ENCODE measurements around the gene SLC2A1. TPM values are rescaled to one million over a fixed set of nuclear protein-coding genes. Genes with fewer than 3 reads are reported as not detected.
A peak's percentile ranks its signal among the peaks of the same experiment; 100 is the strongest.

SLC2A1 gene
- total RNA-seq, 2 donors from 2014 or later, result 4.2 to 13.2 TPM

- Histone ChIP-seq H3K4me1 (no peaks in the 10 kb centered on the region), H3K9me3 (no peaks in the 10 kb centered on the region), H3K36me3 (replicated peaks in 1 of 2; ENCODE audit: insufficient read depth in 1 of 2, low read depth in 2 of 2) (no peaks in the 10 kb centered on the region), H3K27me3 (no peaks in the 10 kb centered on the region), H3K27ac (no peak overlapping the region), H3K4me3 (no peak overlapping the region)
- TF ChIP-seq POLR2A (IDR thresholded peaks at IDR 0.05), result no peak
- TF ChIP-seq, protein P1, sequence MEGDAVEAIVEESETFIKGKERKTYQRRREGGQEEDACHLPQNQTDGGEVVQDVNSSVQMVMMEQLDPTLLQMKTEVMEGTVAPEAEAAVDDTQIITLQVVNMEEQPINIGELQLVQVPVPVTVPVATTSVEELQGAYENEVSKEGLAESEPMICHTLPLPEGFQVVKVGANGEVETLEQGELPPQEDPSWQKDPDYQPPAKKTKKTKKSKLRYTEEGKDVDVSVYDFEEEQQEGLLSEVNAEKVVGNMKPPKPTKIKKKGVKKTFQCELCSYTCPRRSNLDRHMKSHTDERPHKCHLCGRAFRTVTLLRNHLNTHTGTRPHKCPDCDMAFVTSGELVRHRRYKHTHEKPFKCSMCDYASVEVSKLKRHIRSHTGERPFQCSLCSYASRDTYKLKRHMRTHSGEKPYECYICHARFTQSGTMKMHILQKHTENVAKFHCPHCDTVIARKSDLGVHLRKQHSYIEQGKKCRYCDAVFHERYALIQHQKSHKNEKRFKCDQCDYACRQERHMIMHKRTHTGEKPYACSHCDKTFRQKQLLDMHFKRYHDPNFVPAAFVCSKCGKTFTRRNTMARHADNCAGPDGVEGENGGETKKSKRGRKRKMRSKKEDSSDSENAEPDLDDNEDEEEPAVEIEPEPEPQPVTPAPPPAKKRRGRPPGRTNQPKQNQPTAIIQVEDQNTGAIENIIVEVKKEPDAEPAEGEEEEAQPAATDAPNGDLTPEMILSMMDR (IDR thresholded peaks at IDR 0.05), result no peak
- 51 to 61% methylated on average over 5 of the region's 5 CpGs for WGBS, 2 donors
- intact Hi-C loops (cut with DNase I), result no loop called here
- DNase-seq (no peak), ATAC-seq (no peak)
These were observed 67.1 kb downstream of the SLC2A1 start for GRCh38 chr1:42891465-42892138.

GRCh38 chr1:42889264-42889663 is 69.4 kb downstream of the SLC2A1 start:
- WGBS, 2 donors, result 78 to 93% methylated on average over 4 of the region's 4 CpGs
- Histone ChIP-seq H3K4me3 (no peak overlapping the region), H3K36me3 (replicated peaks in 1 of 2; ENCODE audit: insufficient read depth in 1 of 2, low read depth in 2 of 2) (no peaks in the 10 kb centered on the region), H3K9me3 (no peaks in the 10 kb centered on the region), H3K4me1 (no peaks in the 10 kb centered on the region), H3K27me3 (no peaks in the 10 kb centered on the region), H3K27ac (no peak overlapping the region)
- ATAC-seq (no peak), DNase-seq (no peak)
- intact Hi-C loops (cut with DNase I), result no loop called here
- no peak for TF ChIP-seq POLR2A (IDR thresholded peaks at IDR 0.05)
- TF ChIP-seq, protein P1 (IDR thresholded peaks at IDR 0.05), result no peak

GRCh38 chr1:42888013-42888633 is 70.5 kb downstream of the SLC2A1 start:
- ATAC-seq (no peak), DNase-seq (no peak)
- no peaks in the 10 kb centered on the region for H3K9me3 ChIP-seq
- H3K27ac ChIP-seq, result no peak overlapping the region
- H3K27me3 ChIP-seq, result no peaks in the 10 kb centered on the region
- intact Hi-C loops (cut with DNase I), result no loop called here
- WGBS, 2 donors, result 88 to 89% methylated on average over 22 to 31 of the region's 31 CpGs
- H3K4me3 ChIP-seq, result no peak overlapping the region
- TF ChIP-seq POLR2A (IDR thresholded peaks at IDR 0.05), result no peak
- TF ChIP-seq, protein P1 (IDR thresholded peaks at IDR 0.05), result no peak
- H3K36me3 ChIP-seq (replicated peaks in 1 of 2; ENCODE audit: insufficient read depth in 1 of 2, low read depth in 2 of 2), result no peaks in the 10 kb centered on the region
- H3K4me1 ChIP-seq, result no peaks in the 10 kb centered on the region

- Histone ChIP-seq H3K36me3 (replicated peaks in 1 of 2; ENCODE audit: insufficient read depth in 1 of 2, low read depth in 2 of 2) (no peaks in the 10 kb centered on the region), H3K27ac (no peak overlapping the region), H3K4me1 (no peaks in the 10 kb centered on the region), H3K27me3 (no peaks in the 10 kb centered on the region), H3K4me3 (no peak overlapping the region), H3K9me3 (no peaks in the 10 kb centered on the region)
- TF ChIP-seq, protein P1 (IDR thresholded peaks at IDR 0.05), result no peak
- no peak for TF ChIP-seq POLR2A (IDR thresholded peaks at IDR 0.05)
- WGBS, 2 donors, result 86 to 100% methylated on average over 1 to 20 of the region's 20 CpGs
- DNase-seq (no peak), ATAC-seq (no peak)
- intact Hi-C loops (cut with DNase I), result no loop called here
These were observed 71.3 kb downstream of the SLC2A1 start for GRCh38 chr1:42887366-42887765.

DNA sequence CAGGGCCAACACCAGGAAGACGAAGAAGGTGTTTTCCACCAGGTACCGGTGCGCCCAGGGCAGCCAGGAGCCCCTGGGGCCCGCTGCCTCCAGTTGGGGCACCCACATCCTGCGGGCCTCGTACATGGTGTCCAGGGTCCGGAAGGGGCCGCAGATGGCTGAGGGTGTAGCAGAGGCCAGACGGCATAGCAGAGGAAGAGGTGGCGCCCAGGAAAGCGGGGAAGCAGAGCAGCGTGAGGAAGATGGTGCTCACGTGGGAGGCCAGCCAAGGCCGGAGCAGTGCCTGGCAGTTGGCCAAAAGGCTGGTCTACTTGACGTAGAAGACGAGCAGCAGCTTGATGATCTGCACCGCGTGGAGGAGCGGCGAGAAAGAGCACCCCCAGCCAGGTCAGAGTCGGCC is 71.9 kb downstream of the SLC2A1 start:
- ATAC-seq (no peak), DNase-seq (peak in 1 of 4 donors; percentile 7)
- Histone ChIP-seq H3K27me3 (no peaks in the 10 kb centered on the region), H3K36me3 (replicated peaks in 1 of 2; ENCODE audit: insufficient read depth in 1 of 2, low read depth in 2 of 2) (no peaks in the 10 kb centered on the region), H3K4me1 (no peaks in the 10 kb centered on the region), H3K4me3 (no peak overlapping the region), H3K27ac (no peak overlapping the region), H3K9me3 (no peaks in the 10 kb centered on the region)
- intact Hi-C loops (cut with DNase I), result no loop called here
- TF ChIP-seq, protein P1 (IDR thresholded peaks at IDR 0.05), result no peak
- TF ChIP-seq POLR2A (IDR thresholded peaks at IDR 0.05), result no peak
- WGBS, 2 donors, result 71 to 77% methylated on average over 20 to 21 of the region's 21 CpGs
